ENCODE data around the gene CEP95.
"Not testable (repeated sequence)": the region's sequence is repeated elsewhere in the genome, so short reads cannot be mapped to it uniquely, and the experiment has no call there.

CEP95 gene

GRCh38 chr17:64577025-64577424 lies 70.2 kb downstream of the CEP95 start:
- DNase-seq: not testable (repeated sequence)

- no peak for DNase-seq
Observed at GRCh38 chr17:64579917-64580316, 73.1 kb downstream of the CEP95 start.

- DNase-seq: no peak
Observed at GRCh38 chr17:64580384-64581315, 73.9 kb downstream of the CEP95 start.

GRCh38 chr17:64583038-64583437 lies 76.3 kb downstream of the CEP95 start:
- DNase-seq: no peak

GRCh38 chr17:64585146-64585545 lies 78.4 kb downstream of the CEP95 start:
- no peak for DNase-seq
